GM12891 (cell line): ENCODE data around the gene FAM200C.

Source experiments
- PAX5 ChIP-seq: IDR thresholded peaks from 2 replicates; pipeline ENCODE4 v1.6.1; 2011; ENCODE audit warnings: low read length, moderate library complexity, mild to moderate bottlenecking; ENCODE audit not compliant: insufficient read depth, severe bottlenecking
- POLR2A ChIP-seq: IDR thresholded peaks from 2 replicates; pipeline ENCODE4 v1.6.1; 2011; ENCODE audit warnings: low read depth, low read length, control low read depth
- POLR2AphosphoS5 ChIP-seq: IDR thresholded peaks from 2 replicates; pipeline ENCODE4 v1.6.1; 2011; ENCODE audit warnings: low read depth, low read length, control low read depth
- POU2F2 ChIP-seq: IDR thresholded peaks from 2 replicates; pipeline ENCODE4 v1.6.1; 2011; ENCODE audit warnings: low read depth, mild to moderate bottlenecking, control low read depth, low read length, moderate library complexity
- SPI1 ChIP-seq: IDR thresholded peaks from 2 replicates; pipeline ENCODE4 v1.6.1; 2011; ENCODE audit warnings: low read depth, low read length, control low read depth
- TAF1 ChIP-seq: IDR thresholded peaks from 2 replicates; pipeline ENCODE4 v1.6.1; 2011; ENCODE audit warnings: low read depth, low read length, control low read depth

DNA sequence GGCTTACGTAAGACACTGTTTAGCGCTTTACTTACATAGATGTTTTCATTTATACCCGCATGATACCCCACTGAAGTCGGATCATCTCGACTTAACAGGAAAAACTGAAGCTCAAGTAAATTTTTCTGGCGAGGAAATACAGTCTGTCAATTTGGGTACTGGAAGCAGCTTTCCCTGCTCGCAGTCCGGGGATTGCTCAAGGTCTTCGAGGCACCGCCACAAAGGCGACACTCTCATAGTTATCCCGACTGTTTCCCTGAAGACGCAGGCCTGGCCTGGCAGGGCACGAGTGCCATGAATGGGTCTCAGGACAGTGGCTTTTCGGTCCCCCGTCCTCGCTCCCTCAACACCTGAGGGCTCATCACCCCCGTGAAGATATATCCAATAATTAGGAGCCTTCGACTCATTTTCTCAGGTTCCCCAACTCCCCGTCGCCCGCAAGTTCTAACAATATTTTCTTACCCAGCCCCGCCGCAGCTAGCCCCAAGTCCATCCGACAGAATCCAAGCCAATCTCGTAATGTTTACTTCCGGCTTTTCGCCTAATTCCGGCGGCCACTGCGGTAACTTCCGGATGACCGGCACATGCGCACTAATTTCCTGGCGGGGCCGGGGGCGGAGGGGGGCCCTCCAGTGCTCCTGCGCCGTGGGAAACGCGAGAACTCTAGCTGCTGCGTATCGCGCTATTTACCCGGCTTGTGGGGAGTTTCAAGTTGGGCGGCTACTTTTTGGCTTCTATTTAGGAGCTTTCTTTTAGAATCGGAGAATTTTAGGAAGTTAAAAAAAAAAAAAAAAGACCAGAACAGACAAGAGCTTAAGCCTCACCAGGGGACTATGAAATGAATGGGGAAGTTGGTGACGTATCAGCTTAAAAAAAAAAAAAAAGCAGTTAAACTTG is 19.0 kb upstream of the FAM200C start, which contains the start of gene SLU7:
- peak; percentile 63; the same call in 1 of the 2 replicates for TF ChIP-seq POLR2A
- peak; percentile 78 for TF ChIP-seq TAF1
- TF ChIP-seq POLR2AphosphoS5, result peak; percentile 71; the same call in 1 of the 2 replicates
- TF ChIP-seq POU2F2, result no peak
- 0 out of 2 replicates have a peak, but pooled peaks have one; percentile 13 for TF ChIP-seq SPI1
- no peak for TF ChIP-seq PAX5
